Spinal cord (tissue), 10 donors: Measurements from ENCODE around the gene MYL11. TPM values are rescaled to one million over a fixed set of nuclear protein-coding genes. Genes with fewer than 3 reads are reported as not detected.
"Not testable (repeated sequence)": the region's sequence is repeated elsewhere in the genome, so short reads cannot be mapped to it uniquely, and the experiment has no call there.

Experiments used
- DNase-seq, 6 donors: peaks; one replicate each; pipeline versions ENCODE4 v3.0.0 to v3.0.0-alpha.2; 2013 to 2015; ENCODE audit warnings: low spot score in 6 of 6, low read depth in 4 of 6
- H3K27ac ChIP-seq: one replicate; pipeline ENCODE4 v1.5.1; 2013; ENCODE audit warnings: low read depth, low read length, control low read depth
- H3K27me3 ChIP-seq: one replicate; pipeline ENCODE4 v1.6.1; 2013; ENCODE audit warnings: low read length; ENCODE audit not compliant: control insufficient read depth, insufficient read depth
- H3K36me3 ChIP-seq: one replicate; pipeline ENCODE4 v1.6.1; 2013; ENCODE audit warnings: low read length; ENCODE audit not compliant: control insufficient read depth, insufficient read depth
- H3K4me1 ChIP-seq: one replicate; pipeline ENCODE4 v1.6.1; 2013; ENCODE audit warnings: low read length; ENCODE audit not compliant: control insufficient read depth, insufficient read depth
- H3K4me3 ChIP-seq: one replicate; pipeline ENCODE4 v1.5.1; 2013; ENCODE audit warnings: low read depth, low read length, control low read depth
- H3K9me3 ChIP-seq: one replicate; pipeline ENCODE4 v1.6.1; 2013; ENCODE audit warnings: low read length; ENCODE audit not compliant: control insufficient read depth, insufficient read depth
- WGBS: methylation state at CpG from one replicate; pipeline ENCODE4 v1.1.5; 2013; ENCODE audit warnings: missing lambda C conversion rate; ENCODE audit not compliant: insufficient coverage; 5-methylcytosine and 5-hydroxymethylcytosine counted together
- long read RNA-seq, 4 donors: transcript quantifications; one replicate each; lab custom pipeline, GENCODE V29; 2026
- polyA plus RNA-seq, 2 donors: library from polyadenylated mRNA; unstranded; fragments of 120-200 nt; gene quantifications; one replicate each; pipeline ENCODE4 v1.2.1, GENCODE V29; 2013; ENCODE audit not compliant: insufficient read length in 2 of 2
- total RNA-seq, 2 donors: library from RNA; depleted of rRNA in 1 of 2; stranded (reverse); fragments of 120-200 nt in 1 of 2; fragments of >200 nt in 1 of 2; gene quantifications; one replicate each; pipeline versions ENCODE4 v1.2.3 to v1.2.4, GENCODE V29; 2013 to 2014
- donor health status: healthy.

Gene MYL11, protein sequence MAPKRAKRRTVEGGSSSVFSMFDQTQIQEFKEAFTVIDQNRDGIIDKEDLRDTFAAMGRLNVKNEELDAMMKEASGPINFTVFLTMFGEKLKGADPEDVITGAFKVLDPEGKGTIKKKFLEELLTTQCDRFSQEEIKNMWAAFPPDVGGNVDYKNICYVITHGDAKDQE
- total RNA-seq (1 to 10 TPM; 3.0 to 3.4 TPM), polyA plus RNA-seq (10 to 100 TPM in 1 of 2 donors, 1 to 10 TPM in 1; 1.4 to 11.4 TPM)
- long read RNA-seq, donor 1, transcript MYLPF-201 (7 exons, 682 nt): major isoform, 8 of 8 reads
- long read RNA-seq, donor 1, partial matches to known transcripts: 0 of 8 reads
- long read RNA-seq, donor 1, other reads (novel, unspliced or antisense): 0 of 8 reads
- long read RNA-seq, donor 2, partial matches to known transcripts: 0 of 4 reads
- long read RNA-seq, donor 2, other reads (novel, unspliced or antisense): 0 of 4 reads
- long read RNA-seq, donor 3, transcript MYLPF-201 (7 exons, 682 nt): major isoform, 11 of 12 reads
- long read RNA-seq, donor 3, partial matches to known transcripts: 0 of 12 reads
- long read RNA-seq, donor 3, other reads (novel, unspliced or antisense): 0 of 12 reads
- long read RNA-seq, donor 4, partial matches to known transcripts: 0 of 4 reads
- long read RNA-seq, donor 4, other reads (novel, unspliced or antisense): 0 of 4 reads

DNA sequence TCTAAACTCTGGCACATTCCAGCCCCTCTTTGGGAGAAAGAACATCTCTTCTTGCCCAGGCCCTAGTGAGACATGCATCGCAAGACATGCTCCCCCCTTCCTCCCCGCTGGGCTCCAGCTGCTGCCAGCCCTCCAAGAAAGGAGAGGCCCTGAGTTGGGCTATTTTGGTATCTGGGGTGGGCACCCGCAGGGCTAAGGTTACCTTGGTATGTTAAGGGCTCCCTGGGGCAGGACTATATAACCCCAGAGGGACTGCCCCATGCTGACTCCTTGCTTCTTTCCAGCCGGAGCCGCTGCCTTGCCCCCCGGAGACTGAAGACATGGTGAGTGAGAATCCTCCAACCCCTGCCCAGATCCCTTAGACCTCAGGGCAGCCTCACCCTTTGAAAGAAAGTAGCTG lies at the start of gene MYL11:
MYL11 (plus strand) TSS at position 265 of the 400 bp plus-strand sequence; CDS start at position 321, 56 bp downstream.
- Histone ChIP-seq H3K4me3 (no peak within 1 kb of the TSS), H3K27me3 (no peaks in the 10 kb centered on the region), H3K9me3 (no peaks in the 10 kb centered on the region), H3K4me1 (peaks cover 44% of the 10 kb centered on the region), H3K27ac (no peak within 1 kb of the TSS), H3K36me3 (peaks cover 4% of the 10 kb centered on the region)
- peak in 1 of 6 donors; percentile 0 for DNase-seq
- WGBS: 91% methylated on average over 3 of the region's 6 CpGs

DNA sequence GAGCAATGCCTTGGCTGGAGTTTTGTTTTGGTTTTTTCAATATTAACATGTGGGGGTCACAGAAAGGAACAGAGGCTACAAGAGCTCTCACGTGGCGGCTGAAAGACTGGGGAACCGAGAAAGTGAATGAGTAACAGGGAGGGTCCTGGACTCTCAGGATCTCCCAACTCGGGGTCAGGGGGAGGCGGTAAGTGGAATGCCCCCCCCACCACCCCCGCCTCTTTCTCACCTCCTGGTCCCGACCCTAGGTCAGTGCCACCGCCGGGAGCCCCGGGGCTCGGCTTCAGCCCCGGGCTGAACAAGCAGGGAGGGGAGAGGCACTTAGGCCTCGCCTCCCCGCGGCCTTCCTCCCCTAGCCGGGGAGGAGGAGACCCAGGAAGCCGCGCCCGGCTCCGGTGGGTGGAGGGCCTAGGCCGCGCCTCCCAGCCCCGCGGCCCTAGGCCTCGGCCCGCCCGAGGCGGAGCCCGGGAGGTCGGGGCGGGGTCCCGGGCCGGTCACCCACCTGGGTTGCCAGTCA lies 40.1 kb upstream of the MYL11 start:
- not testable (repeated sequence) for H3K27me3 ChIP-seq, H3K27ac ChIP-seq, H3K36me3 ChIP-seq, H3K4me1 ChIP-seq, H3K9me3 ChIP-seq
- peak in 3 of 6 donors; percentile 31 to 79 (median 57) for DNase-seq
- H3K4me3 ChIP-seq: peak overlapping the region; percentile 55
- 0% methylated on average over 8 of the region's 33 CpGs for WGBS

DNA sequence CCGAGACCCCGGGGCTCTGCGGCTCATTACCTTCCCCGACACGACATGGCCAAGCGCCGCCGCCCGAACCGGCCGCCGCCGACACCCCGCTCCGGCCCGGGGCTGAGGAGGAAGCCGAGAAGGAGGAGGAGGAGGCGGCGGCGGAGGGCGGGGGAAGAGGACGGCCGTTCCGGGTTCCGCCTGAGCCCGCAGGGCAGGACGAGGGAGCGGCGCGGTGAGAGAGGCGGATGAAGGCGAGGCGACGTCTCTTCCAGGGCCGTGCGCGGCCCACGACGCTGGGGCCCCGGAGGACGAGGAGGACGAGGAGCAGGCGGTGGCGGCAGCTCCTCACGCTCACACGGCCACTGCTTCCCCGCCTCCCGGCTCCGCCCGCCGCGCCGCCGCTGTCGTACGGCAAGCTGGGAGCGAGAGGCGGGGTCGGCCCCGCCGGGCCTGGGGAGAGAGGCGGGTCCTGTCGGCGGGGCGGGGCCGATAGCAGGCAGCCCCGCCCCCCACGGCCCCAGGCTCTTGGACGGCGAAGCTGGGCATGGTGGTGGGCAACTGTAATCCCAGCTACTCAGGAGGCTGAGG lies 39.5 kb upstream of the MYL11 start:
- H3K36me3 ChIP-seq, H3K27me3 ChIP-seq, H3K9me3 ChIP-seq, H3K4me1 ChIP-seq: not testable (repeated sequence)
- WGBS: 0% methylated on average over 70 of the region's 70 CpGs
- peak in 3 of 6 donors; percentile 64 to 90 (median 88) for DNase-seq
- H3K27ac ChIP-seq: peak overlapping the region; percentile 88
- peak overlapping the region; percentile 55 for H3K4me3 ChIP-seq

DNA sequence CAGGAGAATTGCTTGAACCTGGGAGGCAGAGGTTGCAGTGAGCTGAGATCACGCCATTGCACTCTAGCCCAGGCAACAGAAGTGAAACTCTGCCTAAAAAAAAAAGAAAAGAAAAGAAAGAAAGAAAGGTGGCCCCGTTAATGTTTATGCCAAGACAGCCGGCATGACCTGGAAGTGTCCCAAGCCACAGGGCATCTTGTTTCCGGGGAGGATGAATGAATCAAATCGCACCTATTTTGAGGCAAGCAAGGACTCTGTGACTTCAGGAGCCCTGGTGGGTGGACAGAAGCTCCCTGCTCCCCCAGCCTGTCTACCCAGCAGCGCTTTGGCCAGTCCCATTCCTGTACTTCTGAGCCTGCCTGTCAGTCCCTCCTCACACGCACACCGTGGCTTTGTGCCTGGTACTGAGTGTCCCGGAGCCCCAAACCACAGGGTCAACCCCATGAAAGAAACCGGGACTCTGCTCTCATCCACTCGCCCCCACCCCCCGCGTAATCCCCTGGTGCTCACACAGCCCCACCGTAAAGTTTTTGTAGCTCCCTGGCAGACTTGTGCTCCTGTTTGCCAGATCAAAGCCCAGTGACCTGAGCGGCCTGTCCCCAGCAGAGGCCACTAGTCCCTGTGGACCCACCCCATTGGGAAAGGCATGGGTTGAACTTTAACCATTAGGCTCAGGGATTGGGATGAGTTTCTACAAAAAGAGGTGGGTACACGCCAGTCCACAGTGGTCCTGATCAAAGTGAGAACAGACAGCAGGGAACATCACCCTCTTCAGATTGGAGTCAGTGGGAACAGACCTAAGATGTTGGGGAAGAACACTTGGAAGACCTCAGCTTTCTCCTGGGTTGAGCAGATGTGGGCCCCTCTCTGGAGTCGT lies 38.8 kb upstream of the MYL11 start:
- no peaks in the 10 kb centered on the region for H3K9me3 ChIP-seq
- H3K36me3 ChIP-seq: no peaks in the 10 kb centered on the region
- WGBS: 58% methylated on average over 17 of the region's 17 CpGs
- peak in 1 of 6 donors; percentile 13 for DNase-seq
- no peaks in the 10 kb centered on the region for H3K27me3 ChIP-seq
- H3K4me1 ChIP-seq: peaks cover 7% of the 10 kb centered on the region
- peak overlapping the region; percentile 78 for H3K27ac ChIP-seq
- H3K4me3 ChIP-seq: peak overlapping the region; percentile 55

DNA sequence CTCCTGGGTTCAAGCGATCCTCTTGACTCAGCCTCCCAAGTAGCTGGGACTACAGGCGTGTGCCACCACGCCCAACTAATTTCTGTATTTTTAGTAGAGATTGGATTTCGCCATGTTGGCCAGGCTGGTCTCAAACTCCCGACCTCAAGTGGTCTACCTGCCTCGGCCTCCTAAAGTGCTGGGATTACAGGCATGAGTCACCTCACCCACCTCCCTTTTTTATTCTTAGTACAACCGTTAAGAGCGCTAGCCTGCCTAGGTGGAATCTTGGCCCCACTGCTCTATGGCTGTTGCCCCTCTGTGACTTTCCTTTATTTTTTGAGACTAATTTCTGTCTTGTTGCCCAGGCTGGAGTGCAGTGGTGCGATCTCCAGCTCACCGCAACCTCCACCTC lies 36.6 kb upstream of the MYL11 start:
- WGBS: 97% methylated on average over 7 of the region's 10 CpGs

DNA sequence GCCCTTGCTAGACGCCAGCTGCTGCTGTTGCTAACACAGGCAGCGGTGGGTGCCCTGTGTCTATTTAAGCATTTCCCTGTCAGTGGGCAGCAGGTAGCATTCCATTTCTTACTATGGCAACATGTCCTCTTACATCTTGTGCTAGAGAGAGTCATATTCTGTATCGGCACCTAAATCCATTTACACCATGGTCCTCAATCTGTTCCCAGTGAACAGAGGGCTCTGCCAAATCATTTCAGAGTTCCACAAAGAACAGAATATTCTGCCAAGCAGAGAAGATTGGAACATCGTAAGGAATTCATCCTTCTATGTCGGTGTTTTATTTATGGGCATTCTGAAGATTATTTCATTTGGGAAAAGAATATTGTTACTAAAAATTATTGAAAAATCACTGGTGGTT lies 35.9 kb upstream of the MYL11 start:
- not testable (repeated sequence) for H3K27ac ChIP-seq, H3K4me3 ChIP-seq, DNase-seq, H3K27me3 ChIP-seq, H3K4me1 ChIP-seq, H3K9me3 ChIP-seq, H3K36me3 ChIP-seq
- no CpG with 5 or more reads among the region's 5 CpGs for WGBS

More for the DNA sequence above, 36.6 kb upstream of the MYL11 start:
- not testable (repeated sequence) for H3K4me1 ChIP-seq, DNase-seq, H3K27me3 ChIP-seq, H3K9me3 ChIP-seq, H3K27ac ChIP-seq, H3K36me3 ChIP-seq, H3K4me3 ChIP-seq

DNA sequence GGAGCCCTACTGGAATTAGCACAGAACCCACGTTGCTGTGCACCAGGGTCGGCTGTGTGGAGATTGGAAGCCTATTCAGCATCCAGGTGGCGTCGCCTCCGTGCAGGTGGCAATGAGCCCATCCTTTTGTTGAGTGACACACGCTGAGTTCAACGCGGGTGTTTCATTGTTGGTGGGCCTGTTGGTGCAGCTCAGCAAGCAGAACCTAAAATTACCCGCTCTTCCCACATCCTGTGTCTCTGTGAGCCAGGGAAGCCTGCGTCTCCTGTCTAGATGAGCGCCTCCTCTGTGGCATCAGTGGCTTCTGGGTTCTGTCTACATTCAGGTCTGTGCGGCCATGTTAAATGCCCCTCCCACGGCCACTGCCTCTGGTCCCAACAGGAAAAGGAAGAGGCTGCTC lies 34.0 kb upstream of the MYL11 start:
- WGBS: 87% methylated on average over 13 of the region's 13 CpGs
- H3K27me3 ChIP-seq: no peaks in the 10 kb centered on the region
- H3K4me1 ChIP-seq: peaks cover 6% of the 10 kb centered on the region
- peaks cover 8% of the 10 kb centered on the region for H3K36me3 ChIP-seq
- H3K27ac ChIP-seq: no peak overlapping the region
- DNase-seq: no peak
- H3K4me3 ChIP-seq: no peak overlapping the region
- no peaks in the 10 kb centered on the region for H3K9me3 ChIP-seq

DNA sequence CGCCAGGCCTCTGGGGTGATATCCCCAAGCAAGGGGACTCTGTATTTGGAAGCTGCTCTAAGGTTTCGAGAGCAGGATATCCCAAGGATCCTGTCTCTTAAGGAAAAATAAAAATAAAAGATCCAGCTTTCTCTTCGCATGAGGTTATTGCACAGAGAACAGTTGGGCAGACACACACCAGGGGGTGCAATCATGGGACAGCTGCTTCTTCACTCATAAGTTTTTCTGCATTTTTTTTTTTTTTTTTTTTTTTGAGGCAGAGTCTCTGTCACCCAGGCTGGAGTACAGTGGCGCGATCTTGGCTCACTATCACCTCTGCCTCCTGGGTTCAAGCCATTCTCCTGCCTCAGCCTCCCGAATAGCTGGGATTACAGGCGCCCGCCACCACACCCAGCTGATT lies 32.6 kb upstream of the MYL11 start:
- not testable (repeated sequence) for H3K27ac ChIP-seq, DNase-seq
- WGBS: 95% methylated on average over 6 of the region's 8 CpGs

More for the DNA sequence above, 32.6 kb upstream of the MYL11 start:
- H3K27me3 ChIP-seq, H3K36me3 ChIP-seq, H3K4me1 ChIP-seq, H3K9me3 ChIP-seq, H3K4me3 ChIP-seq: not testable (repeated sequence)
